Middle frontal gyrus (tissue), 1 donor: ENCODE data around the gene GRK7.

ENCODE experiments used
- DNase-seq: peaks from one replicate; pipeline ENCODE4 v3.0.0-alpha.2; 2015; ENCODE audit warnings: low spot score; ENCODE audit errors: extremely low spot score

GRK7 gene

GRCh38 chr3:141763088-141763750 is at the start of gene GRK7:
TSS of gene GRK7 (plus strand) at chr3:141763408. CDS start at chr3:141778285, 14,877 bp downstream.
- no peak for DNase-seq

- DNase-seq, result no peak
Observed at GRCh38 chr3:141714671-141715070, 48.5 kb upstream of the GRK7 start.

GRCh38 chr3:141722081-141722480 is 41.1 kb upstream of the GRK7 start:
- no peak for DNase-seq

GRCh38 chr3:141722648-141723047 is 40.6 kb upstream of the GRK7 start:
- no peak for DNase-seq

GRCh38 chr3:141723255-141723654 is 40.0 kb upstream of the GRK7 start:
- no peak for DNase-seq

GRCh38 chr3:141724186-141724585 is 39.0 kb upstream of the GRK7 start:
- no peak for DNase-seq

GRCh38 chr3:141725036-141725435 is 38.2 kb upstream of the GRK7 start:
- no peak for DNase-seq

- no peak for DNase-seq
Observed at GRCh38 chr3:141726483-141726882, 36.7 kb upstream of the GRK7 start.

- DNase-seq, result no peak
Observed at GRCh38 chr3:141728355-141728892, 34.8 kb upstream of the GRK7 start.

GRCh38 chr3:141729240-141729639 is 34.0 kb upstream of the GRK7 start:
- DNase-seq, result no peak

GRCh38 chr3:141735176-141735575 is 28.0 kb upstream of the GRK7 start:
- DNase-seq, result no peak

- DNase-seq, result no peak
Observed at GRCh38 chr3:141735770-141736465, 27.3 kb upstream of the GRK7 start.

- no peak for DNase-seq
Observed at GRCh38 chr3:141737093-141737492, 26.1 kb upstream of the GRK7 start.

- no peak for DNase-seq
Observed at GRCh38 chr3:141737678-141738021, 25.6 kb upstream of the GRK7 start.

- peak; percentile 91 for DNase-seq
Observed at GRCh38 chr3:141738022-141738890, 25.0 kb upstream of the GRK7 start, which contains the start of gene RNF7. TSS of gene RNF7 (plus strand) at chr3:141738298. CDS start at chr3:141738342, 44 bp downstream.

- no peak for DNase-seq
Observed at GRCh38 chr3:141738891-141739363, 24.3 kb upstream of the GRK7 start.

- no peak for DNase-seq
Observed at GRCh38 chr3:141739731-141740130, 23.5 kb upstream of the GRK7 start.

GRCh38 chr3:141740349-141740748 is 22.9 kb upstream of the GRK7 start:
- DNase-seq, result no peak

- no peak for DNase-seq
Observed at GRCh38 chr3:141743305-141743704, 19.9 kb upstream of the GRK7 start.

GRCh38 chr3:141746962-141747361 is 16.2 kb upstream of the GRK7 start:
- no peak for DNase-seq

GRCh38 chr3:141753399-141753798 is 9.8 kb upstream of the GRK7 start:
- DNase-seq, result no peak

GRCh38 chr3:141754032-141754431 is 9.2 kb upstream of the GRK7 start:
- no peak for DNase-seq
